K562 (cell line): ENCODE data around the gene GNAQ. TPM values are rescaled to one million over a fixed set of nuclear protein-coding genes. Genes with fewer than 3 reads are reported as not detected.

ENCODE experiments used
- ATAC-seq: fragments of 200-7000 bp; cut with Tn5 transposase; 3 replicates; pipeline ENCODE4 v1.9.1; 2020; ENCODE audit warnings: moderate library complexity
- BruUV-seq: library from RNA; stranded (reverse); fragments of 400-500 nt; replicated peaks from 2 replicates; lab custom pipeline; 2021; lab: Mats Ljungman, UMichigan
- CTCF ChIA-PET: fragments of 300-600 bp; formaldehyde crosslinking; extraction: SDS; loops from one replicate; lab custom pipeline; 2021; ENCODE audit warnings: low intra/inter-chr PET ratio; lab: Yijun Ruan, JAX
- POLR2A ChIA-PET: fragments of 300-600, 350-650 bp; sonication (Branson Sonifier 250); formaldehyde crosslinking; extraction: SDS; loops from one replicate; lab custom pipeline; 2021; ENCODE audit warnings: antibody characterized with exemption, inconsistent platforms; lab: Yijun Ruan, JAX
- DNase-seq, 4 experiments: peaks; one replicate each; pipeline versions ENCODE4 v3.0.0 to v3.0.0-alpha.2; 2011 to 2018; ENCODE audit warnings: low spot score in 3 of 4, mixed read lengths in 3 of 4; ENCODE audit errors: extremely low read depth in 1 of 4
- FAIRE-seq: peaks from 2 replicates; lab custom pipeline; 2011; peaks lifted over from hg19 to GRCh38; lab: Jason Lieb, UNC
- H2AFZ ChIP-seq: 2 replicates; pipeline ENCODE4 v1.6.0; 2011; ENCODE audit warnings: low read depth, low read length, control low read depth, inconsistent platforms
- H3K27ac ChIP-seq: fragments of 200-600 bp; 3 replicates; pipeline ENCODE4 v1.8.0; 2011; ENCODE audit warnings: low read depth, mild to moderate bottlenecking, control low read depth, inconsistent platforms, low read length, moderate library complexity, mixed read lengths; ENCODE audit errors: extremely low read depth
- H3K27me3 ChIP-seq, 2 experiments: fragments of 300-600 bp in 1 of 2; 2 replicates in 1 of 2; 3 replicates in 1 of 2; pipeline versions ENCODE4 v1.6.0 to v1.8.0; 2011; ENCODE audit warnings: inconsistent platforms in 2 of 2, low read length in 2 of 2, mild to moderate bottlenecking in 1 of 2, mixed read lengths in 1 of 2, moderate library complexity in 1 of 2; ENCODE audit not compliant: control insufficient read depth in 2 of 2, insufficient read depth in 2 of 2
- H3K36me3 ChIP-seq: fragments of 300-600 bp; 3 replicates; pipeline ENCODE4 v1.8.0; 2011; ENCODE audit warnings: mild to moderate bottlenecking, low read length, inconsistent platforms; ENCODE audit not compliant: control insufficient read depth, insufficient read depth
- H3K4me1 ChIP-seq, 2 experiments: fragments of 200-600 bp in 1 of 2; replicated peaks in 1 of 2; 2 replicates in 1 of 2; 3 replicates in 1 of 2; pipeline versions ENCODE4 v1.5.1 to v1.8.0; 2011; ENCODE audit warnings: inconsistent platforms in 2 of 2, low read length in 2 of 2, mild to moderate bottlenecking in 1 of 2, mixed read lengths in 1 of 2, moderate library complexity in 1 of 2; ENCODE audit not compliant: control insufficient read depth in 2 of 2, insufficient read depth in 2 of 2
- H3K4me2 ChIP-seq: 2 replicates; pipeline ENCODE4 v1.6.1; 2011; ENCODE audit warnings: low read length, control low read depth, inconsistent platforms, mixed read lengths; ENCODE audit not compliant: insufficient read depth
- H3K4me3 ChIP-seq: fragments of 200-600 bp; sonication (generic), shearing (Covaris generic); 2 replicates; pipeline ENCODE4 v1.5.1; 2016; ENCODE audit warnings: control low read depth, inconsistent platforms
- H3K79me2 ChIP-seq: fragments of 200-600 bp; 3 replicates; pipeline ENCODE4 v1.8.0; 2011; ENCODE audit warnings: low read length, inconsistent platforms; ENCODE audit not compliant: control insufficient read depth, insufficient read depth
- H3K9ac ChIP-seq, 2 experiments: 2 replicates each; pipeline versions ENCODE4 v1.6.0 to v1.6.1; 2011; ENCODE audit warnings: low read depth in 2 of 2, low read length in 2 of 2, control low read depth in 1 of 2, inconsistent platforms in 1 of 2, mild to moderate bottlenecking in 1 of 2, mixed read lengths in 1 of 2; ENCODE audit not compliant: insufficient read depth in 1 of 2
- H3K9me1 ChIP-seq: one replicate; pipeline ENCODE4 v1.6.0; 2011; ENCODE audit warnings: inconsistent platforms, mild to moderate bottlenecking, low read length, moderate library complexity; ENCODE audit not compliant: control insufficient read depth, insufficient read depth
- H3K9me3 ChIP-seq: replicated peaks from 2 replicates; pipeline ENCODE4 v1.5.1; 2011; ENCODE audit warnings: low read depth, low read length, inconsistent platforms; ENCODE audit not compliant: control insufficient read depth, insufficient read depth
- H4K20me1 ChIP-seq: replicated peaks from 2 replicates; pipeline ENCODE4 v1.6.1; 2011; ENCODE audit warnings: low read length, inconsistent platforms, mixed read lengths; ENCODE audit not compliant: control insufficient read depth, insufficient read depth
- ARID1B ChIP-seq: fragments of 450-650 bp; IDR thresholded peaks from 2 replicates; pipeline ENCODE4 v1.6.1; 2016; ENCODE audit warnings: antibody characterized with exemption, mild to moderate bottlenecking, inconsistent platforms
- CBFA2T2 ChIP-seq: fragments of 450-650 bp; conservative IDR thresholded peaks from 2 replicates; pipeline ENCODE4 v1.6.1; 2017; ENCODE audit warnings: mild to moderate bottlenecking
- CBFA2T3 ChIP-seq: fragments of 450-650 bp; IDR thresholded peaks from 2 replicates; pipeline ENCODE4 v1.6.1; 2017
- CC2D1A ChIP-seq: fragments of 450-650 bp; IDR thresholded peaks from 2 replicates; pipeline ENCODE4 v1.6.1; 2017; ENCODE audit warnings: mild to moderate bottlenecking
- ETV1 ChIP-seq: fragments of 450-650 bp; conservative IDR thresholded peaks from 2 replicates; pipeline ENCODE4 v1.6.1; 2016; ENCODE audit warnings: missing genetic modification characterization, control low read depth, low read depth, missing compliant biosample characterization
- ETV6 ChIP-seq, 3 experiments: fragments of 150-350 bp in 1 of 3; sonication (generic) in 1 of 3; formaldehyde crosslinking in 1 of 3; IDR thresholded peaks; 2 replicates each; pipeline versions ENCODE4 v1.6.1 to v1.8.0; 2014 to 2022; ENCODE audit warnings: borderline replicate concordance in 2 of 3, low read depth in 2 of 3, antibody characterized with exemption in 1 of 3, low read length in 1 of 3, mild to moderate bottlenecking in 1 of 3, missing genetic modification reagents in 1 of 3
- GATAD2B ChIP-seq: fragments of 450-650 bp; IDR thresholded peaks from 2 replicates; pipeline ENCODE4 v1.6.1; 2017; ENCODE audit warnings: mild to moderate bottlenecking, borderline replicate concordance
- ILF3 ChIP-seq: fragments of 450-650 bp; IDR thresholded peaks from 2 replicates; pipeline ENCODE4 v1.6.1; 2018; ENCODE audit warnings: antibody characterized with exemption, mild to moderate bottlenecking, moderate library complexity, borderline replicate concordance
- MYNN ChIP-seq, 2 experiments: sonication (generic); formaldehyde crosslinking in 1 of 2; IDR thresholded peaks; 2 replicates each; pipeline versions ENCODE4 v1.5.0 to v1.6.1; 2016 to 2020; ENCODE audit warnings: antibody characterized with exemption in 1 of 2, missing genetic modification reagents in 1 of 2
- NFE2L1 ChIP-seq: fragments of 450-650 bp; IDR thresholded peaks from 2 replicates; pipeline ENCODE4 v1.6.1; 2016; ENCODE audit warnings: missing genetic modification characterization, low read depth, mild to moderate bottlenecking, missing compliant biosample characterization, moderate library complexity, borderline replicate concordance
- PCBP1 ChIP-seq: fragments of 200-400 bp; formaldehyde crosslinking; IDR thresholded peaks from 2 replicates; pipeline ENCODE4 v1.6.1; 2018; ENCODE audit warnings: mild to moderate bottlenecking, low read depth, low read length; ENCODE audit not compliant: poor library complexity, severe bottlenecking
- PURB ChIP-seq: sonication (generic); formaldehyde crosslinking; IDR thresholded peaks from 2 replicates; pipeline ENCODE4 v1.9.0; 2021; ENCODE audit warnings: low read depth, mild to moderate bottlenecking, missing genetic modification reagents
- RAD51 ChIP-seq: fragments of 450-650 bp; IDR thresholded peaks from 2 replicates; pipeline ENCODE4 v1.7.1; 2016; ENCODE audit warnings: low read depth, mild to moderate bottlenecking, borderline replicate concordance
- SMAD3 ChIP-seq: fragments of 450-650 bp; formaldehyde crosslinking; conservative IDR thresholded peaks from 2 replicates; pipeline ENCODE4 v1.4.0; 2020; ENCODE audit warnings: mild to moderate bottlenecking
- ZKSCAN8 ChIP-seq: fragments of 200-800 bp; sonication (Bioruptor generic); IDR thresholded peaks from 2 replicates; pipeline ENCODE4 v1.6.1; 2016; ENCODE audit warnings: missing genetic modification characterization, missing compliant biosample characterization
- ZNF561 ChIP-seq: fragments of 450-650 bp; formaldehyde crosslinking; conservative IDR thresholded peaks from 2 replicates; pipeline ENCODE4 v1.4.0; 2020; ENCODE audit warnings: mild to moderate bottlenecking, moderate library complexity
- WGBS: fragments of 100-300 bp; shearing (Covaris generic); methylation state at CpG from one replicate; pipeline ENCODE4 v1.1.6; 2016; ENCODE audit warnings: low coverage, mixed read lengths; ENCODE audit not compliant: insufficient coverage; ENCODE audit errors: missing lambda C conversion rate; 5-methylcytosine and 5-hydroxymethylcytosine counted together
- in situ Hi-C: fragments of 300-500 bp; cut with MboI; formaldehyde crosslinking; loops from 4 replicates; pipeline ENCODE4 v1.15.0; 2018; ENCODE audit warnings: inconsistent platforms, mixed read lengths
- intact Hi-C: fragments of 100-400 bp; cut with micrococcal nuclease; formaldehyde crosslinking; loops from 2 replicates; pipeline ENCODE4 v1.14.2; 2022
- polyA plus RNA-seq, 8 experiments: library from polyadenylated mRNA; depleted of rRNA in 4 of 8; stranded (reverse) in 5 of 8; unstranded in 3 of 8; fragments of >200 nt; fragmentation: Nextera tagmentation in 2 of 8; fragmentation: Illumina TruSeq in 1 of 8; extraction: Ambion mirVana in 2 of 8; extraction: Trizol in 1 of 8; gene quantifications; 2 replicates each; pipeline versions ENCODE4 v1.2.1 to v1.2.3, GENCODE V29; 2011 to 2014; ENCODE audit warnings: inconsistent platforms in 1 of 8, missing spikeins in 1 of 8
- total RNA-seq, 7 experiments: library from RNA; depleted of rRNA in 6 of 7; stranded (reverse); fragments of >200 nt in 6 of 7; fragmentation: Illumina TruSeq in 2 of 7; extraction: Trizol in 2 of 7; gene quantifications; 2 replicates each; pipeline versions ENCODE4 v1.2.1 to v1.2.3, GENCODE V29; 2011 to 2021; ENCODE audit warnings: low replicate concordance in 1 of 7
- TF ChIP-seq, protein P1 (sequence below): sonication (generic); formaldehyde crosslinking; IDR thresholded peaks from 2 replicates; pipeline ENCODE4 v1.8.1; 2022; ENCODE audit warnings: missing genetic modification reagents
- TF ChIP-seq, protein P2 (sequence below), 2 experiments: fragments of 450-650 bp; IDR thresholded peaks; 2 replicates each; pipeline ENCODE4 v1.6.1; 2016
- TF ChIP-seq, protein P3 (sequence below): fragments of 450-650 bp; IDR thresholded peaks from one replicate; pipeline ENCODE4 v1.6.1; 2018; ENCODE audit warnings: mild to moderate bottlenecking, moderate library complexity; ENCODE audit not compliant: partially characterized antibody

The GNAQ gene
- total and polyA plus RNA-seq, 9 of the 15 experiments (the other 6 are each of a cell fraction or from before 2014, with no cell fraction given): 4.8 to 27.9 (median 17.5) TPM

DNA sequence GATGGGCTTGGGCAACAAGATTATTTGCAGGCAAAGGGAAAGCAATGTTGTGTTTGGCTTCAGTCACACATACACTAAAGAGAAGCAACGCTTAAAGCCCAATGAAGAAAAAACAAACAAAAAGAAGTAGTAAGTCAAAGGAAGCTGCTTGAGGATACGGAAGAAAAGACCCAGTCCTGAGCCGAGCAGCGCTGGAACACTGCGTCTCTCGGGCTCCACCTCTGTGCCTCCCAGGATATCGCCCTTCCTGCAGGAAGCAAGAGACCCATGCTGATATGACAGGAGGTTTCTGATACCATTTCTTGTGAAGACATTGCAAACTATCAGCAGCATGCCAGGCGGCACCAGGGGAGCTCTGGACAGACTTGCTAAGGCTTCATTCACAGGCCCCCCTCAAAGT lies 9.9 kb downstream of the GNAQ start:
- H3K9me3 ChIP-seq: no peaks in the 10 kb centered on the region
- no TSS peak for BruUV-seq
- peak overlapping the region; percentile 40 for H3K27ac ChIP-seq
- H3K36me3 ChIP-seq: peaks cover 6% of the 10 kb centered on the region; the same call in 2 of the 3 replicates
- WGBS: 1% methylated on average over 8 of the region's 8 CpGs
- ChIA-PET POLR2A (no interaction called here), CTCF (interaction anchor here (1.0 kb wide), 1 partner anchor 9 kb away, joined by 3 read pairs; the partner anchor contains the start of gene GNAQ)
- peak; percentile 88 for FAIRE-seq
- H3K27me3 ChIP-seq: no peaks in the 10 kb centered on the region
- ATAC-seq: peak; percentile 83
- H3K4me3 ChIP-seq: peak overlapping the region; percentile 6; the same call in 1 of the 2 replicates
- H2AFZ ChIP-seq: no peak overlapping the region
- H3K9ac ChIP-seq: peak overlapping the region; percentile 38 to 85; a peak in 1 of 4 replicates
- no peaks in the 10 kb centered on the region for H4K20me1 ChIP-seq
- peak overlapping the region; percentile 63 for H3K4me2 ChIP-seq
- DNase-seq: peak in 2 of 4 experiments; percentile 16 to 74
- peaks cover 98% of the 10 kb centered on the region for H3K79me2 ChIP-seq
- peaks cover 8 to 38% of the 10 kb centered on the region in 2 experiments; a peak in 4 of 5 replicates for H3K4me1 ChIP-seq
- intact Hi-C loops (no loop called here), in situ Hi-C loops (no loop called here)
- no peaks in the 10 kb centered on the region for H3K9me1 ChIP-seq
- TF ChIP-seq ZKSCAN8 (CRISPR knock-in tag) (no peak), PCBP1 (no peak), CC2D1A (no peak), ETV1 (tag) (peak; percentile 58; the same call in 1 of the 2 replicates), ARID1B (peak; percentile 64; the same call in 1 of the 2 replicates), ILF3 (no peak), PURB (CRISPR knock-in tag) (no peak), CBFA2T2 (peak; percentile 69), NFE2L1 (tag) (no peak), GATAD2B (no peak), SMAD3 (CRISPR knock-in tag) (no peak), ZNF561 (CRISPR knock-in tag) (no peak), RAD51 (no peak), MYNN (IDR thresholded peaks at IDR 0.05) (0 out of 2 replicates have a peak, but pooled peaks have one; percentile 29), MYNN (CRISPR knock-in tag; IDR thresholded peaks at IDR 0.05) (no peak), CBFA2T3 (peak; percentile 82), ETV6 (IDR thresholded peaks at IDR 0.05; ENCODE audit: borderline replicate concordance in 1 of 2, low read depth in 2 of 2, low read length in 1 of 2) (no peak), ETV6 (CRISPR knock-in tag; IDR thresholded peaks at IDR 0.05; ENCODE audit: borderline replicate concordance) (no peak)
- TF ChIP-seq, protein P1, sequence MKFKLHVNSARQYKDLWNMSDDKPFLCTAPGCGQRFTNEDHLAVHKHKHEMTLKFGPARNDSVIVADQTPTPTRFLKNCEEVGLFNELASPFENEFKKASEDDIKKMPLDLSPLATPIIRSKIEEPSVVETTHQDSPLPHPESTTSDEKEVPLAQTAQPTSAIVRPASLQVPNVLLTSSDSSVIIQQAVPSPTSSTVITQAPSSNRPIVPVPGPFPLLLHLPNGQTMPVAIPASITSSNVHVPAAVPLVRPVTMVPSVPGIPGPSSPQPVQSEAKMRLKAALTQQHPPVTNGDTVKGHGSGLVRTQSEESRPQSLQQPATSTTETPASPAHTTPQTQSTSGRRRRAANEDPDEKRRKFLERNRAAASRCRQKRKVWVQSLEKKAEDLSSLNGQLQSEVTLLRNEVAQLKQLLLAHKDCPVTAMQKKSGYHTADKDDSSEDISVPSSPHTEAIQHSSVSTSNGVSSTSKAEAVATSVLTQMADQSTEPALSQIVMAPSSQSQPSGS (CRISPR knock-in tag): no peak
- TF ChIP-seq, protein P2, sequence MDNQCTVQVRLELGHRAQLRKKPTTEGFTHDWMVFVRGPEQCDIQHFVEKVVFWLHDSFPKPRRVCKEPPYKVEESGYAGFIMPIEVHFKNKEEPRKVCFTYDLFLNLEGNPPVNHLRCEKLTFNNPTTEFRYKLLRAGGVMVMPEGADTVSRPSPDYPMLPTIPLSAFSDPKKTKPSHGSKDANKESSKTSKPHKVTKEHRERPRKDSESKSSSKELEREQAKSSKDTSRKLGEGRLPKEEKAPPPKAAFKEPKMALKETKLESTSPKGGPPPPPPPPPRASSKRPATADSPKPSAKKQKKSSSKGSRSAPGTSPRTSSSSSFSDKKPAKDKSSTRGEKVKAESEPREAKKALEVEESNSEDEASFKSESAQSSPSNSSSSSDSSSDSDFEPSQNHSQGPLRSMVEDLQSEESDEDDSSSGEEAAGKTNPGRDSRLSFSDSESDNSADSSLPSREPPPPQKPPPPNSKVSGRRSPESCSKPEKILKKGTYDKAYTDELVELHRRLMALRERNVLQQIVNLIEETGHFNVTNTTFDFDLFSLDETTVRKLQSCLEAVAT (IDR thresholded peaks at IDR 0.05): no peak
- TF ChIP-seq, protein P3, sequence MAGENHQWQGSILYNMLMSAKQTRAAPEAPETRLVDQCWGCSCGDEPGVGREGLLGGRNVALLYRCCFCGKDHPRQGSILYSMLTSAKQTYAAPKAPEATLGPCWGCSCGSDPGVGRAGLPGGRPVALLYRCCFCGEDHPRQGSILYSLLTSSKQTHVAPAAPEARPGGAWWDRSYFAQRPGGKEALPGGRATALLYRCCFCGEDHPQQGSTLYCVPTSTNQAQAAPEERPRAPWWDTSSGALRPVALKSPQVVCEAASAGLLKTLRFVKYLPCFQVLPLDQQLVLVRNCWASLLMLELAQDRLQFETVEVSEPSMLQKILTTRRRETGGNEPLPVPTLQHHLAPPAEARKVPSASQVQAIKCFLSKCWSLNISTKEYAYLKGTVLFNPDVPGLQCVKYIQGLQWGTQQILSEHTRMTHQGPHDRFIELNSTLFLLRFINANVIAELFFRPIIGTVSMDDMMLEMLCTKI: no peak
